HG02885 (cell line): ENCODE data around the gene PPP1R14B.
A peak's percentile ranks its signal among the peaks of the same experiment; 100 is the strongest.

Experiments
- ATAC-seq: cut with Tn5 transposase; IDR thresholded peaks from one replicate; pipeline ENCODE4 v1.9.1; 2021; ENCODE audit warnings: mild to moderate bottlenecking; ENCODE audit not compliant: unreplicated experiment, poor library complexity

The PPP1R14B gene

DNA sequence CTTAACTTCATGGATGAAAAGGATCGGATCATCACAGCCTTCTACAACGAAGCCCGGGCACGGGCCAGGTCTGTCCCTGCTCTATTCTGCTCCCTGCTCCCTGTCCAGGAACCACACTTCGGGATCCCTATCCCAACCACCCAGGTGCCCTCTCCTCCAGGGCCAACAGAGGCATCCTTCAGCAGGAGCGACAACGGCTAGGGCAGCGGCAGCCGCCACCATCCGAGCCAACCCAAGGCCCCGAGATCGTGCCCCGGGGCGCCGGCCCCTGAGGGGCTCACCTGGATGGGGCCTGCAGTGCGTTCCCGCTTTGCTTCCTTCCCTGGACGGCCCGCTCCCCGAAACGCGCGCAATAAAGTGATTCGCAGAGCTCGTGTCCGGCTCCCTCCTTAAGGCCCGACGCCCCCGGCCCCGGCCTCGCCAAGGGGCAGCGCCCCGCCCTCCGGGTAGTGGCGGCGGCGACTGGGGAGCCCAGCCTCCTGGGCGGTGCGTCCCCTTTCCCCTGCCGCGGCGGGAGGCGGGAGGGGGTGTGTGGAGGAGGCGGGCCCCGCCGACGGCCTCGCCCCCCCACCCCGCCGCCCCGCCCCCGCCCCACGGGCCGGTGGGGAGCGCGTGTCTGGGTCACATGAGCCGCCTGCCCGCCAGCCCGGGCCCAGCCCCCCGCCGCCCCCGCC lies 12.7 kb downstream of the PPP1R14B start, which contains the start of gene VEGFB:
VEGFB (plus strand) TSS at position 672 of the 674 bp plus-strand sequence. CDS start 250 bp downstream, outside the sequence.
- ATAC-seq = peak; percentile 48

DNA sequence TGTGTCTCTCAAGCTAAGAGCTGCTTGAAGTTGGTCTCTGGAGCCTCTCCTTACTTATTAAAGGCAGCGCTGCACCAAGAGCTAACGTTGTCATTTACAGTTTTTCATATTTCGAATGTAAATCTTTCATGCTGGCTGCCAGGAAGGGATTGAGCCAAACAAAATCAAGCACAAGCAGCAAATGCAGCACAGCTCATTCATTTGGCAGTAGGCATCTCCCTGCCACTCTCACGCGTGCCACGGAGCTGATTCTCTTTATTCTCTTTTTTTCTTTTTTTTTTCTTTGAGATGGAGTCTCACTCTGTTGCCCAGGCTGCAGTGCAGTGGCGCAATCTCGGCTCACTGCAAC lies 13.8 kb downstream of the PPP1R14B start:
- ATAC-seq = no peak

DNA sequence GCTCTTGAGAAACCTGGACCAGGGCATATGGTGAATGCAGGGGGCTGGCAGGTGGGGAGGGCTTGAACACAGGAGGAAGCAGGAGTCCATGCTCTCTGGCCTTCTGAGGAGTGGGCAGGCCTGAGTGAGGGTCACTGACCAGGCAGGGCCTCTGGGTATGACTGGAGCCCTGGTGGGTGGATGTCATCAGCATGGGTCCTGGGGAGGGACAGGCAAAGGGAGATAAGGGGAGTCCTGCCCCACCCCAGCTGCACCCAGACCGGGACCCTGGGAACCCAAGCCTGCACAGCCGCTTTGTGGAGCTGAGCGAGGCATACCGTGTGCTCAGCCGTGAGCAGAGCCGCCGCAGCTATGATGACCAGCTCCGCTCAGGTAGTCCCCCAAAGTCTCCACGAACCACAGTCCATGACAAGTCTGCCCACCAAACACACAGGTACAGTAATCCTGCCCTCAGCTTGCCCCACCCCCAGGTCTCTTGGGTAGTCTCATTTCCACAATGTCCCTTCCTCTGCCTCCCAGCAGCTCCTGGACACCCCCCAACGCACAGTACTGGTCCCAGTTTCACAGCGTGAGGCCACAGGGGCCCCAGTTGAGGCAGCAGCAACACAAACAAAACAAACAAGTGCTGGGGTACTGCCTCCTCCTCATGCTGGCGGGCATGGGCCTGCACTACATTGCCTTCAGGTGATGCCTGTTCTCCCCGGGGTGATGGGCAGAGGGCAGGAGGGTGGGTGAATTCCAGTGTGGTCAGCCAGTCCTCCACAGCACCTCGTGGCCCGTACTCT lies 14.4 kb downstream of the PPP1R14B start:
- no peak for ATAC-seq

DNA sequence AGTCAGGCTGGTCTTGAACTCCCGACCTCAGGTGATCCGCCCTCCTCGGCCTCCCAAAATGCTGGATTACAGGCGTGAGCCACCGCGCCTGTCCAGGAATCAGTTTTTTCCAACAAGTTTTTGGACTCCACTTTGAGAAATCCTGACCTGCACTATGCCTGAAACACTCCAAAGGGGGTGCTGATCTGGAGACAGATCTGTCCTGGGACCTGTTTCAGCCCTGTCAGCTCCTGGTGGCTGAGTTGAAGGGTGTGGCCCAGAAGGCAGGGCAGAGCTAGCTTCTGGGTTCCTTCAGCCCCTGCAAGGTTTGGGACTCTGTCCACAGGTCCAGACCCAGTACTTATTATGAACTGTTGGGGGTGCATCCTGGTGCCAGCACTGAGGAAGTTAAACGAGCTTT lies 15.2 kb downstream of the PPP1R14B start:
- no peak for ATAC-seq

DNA sequence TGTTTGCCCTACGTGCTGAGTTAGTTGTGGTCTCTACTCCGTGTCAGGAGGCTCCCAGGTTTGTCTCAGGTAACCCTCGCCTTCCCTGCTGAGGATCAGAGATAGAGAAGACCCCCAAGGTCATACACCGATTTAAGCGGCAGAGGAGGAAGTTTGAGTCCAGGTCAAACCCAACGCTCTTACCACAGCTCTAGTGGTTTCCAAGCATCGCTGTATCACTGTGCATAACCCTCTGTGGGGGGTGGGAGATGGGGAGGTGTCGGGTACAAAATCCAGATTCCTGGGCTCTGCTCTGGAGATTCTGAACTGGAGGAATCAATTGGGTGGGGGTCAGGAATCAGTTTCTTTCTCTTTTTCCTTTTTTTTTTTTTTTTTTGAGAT lies 15.8 kb downstream of the PPP1R14B start:
- ATAC-seq = no peak

DNA sequence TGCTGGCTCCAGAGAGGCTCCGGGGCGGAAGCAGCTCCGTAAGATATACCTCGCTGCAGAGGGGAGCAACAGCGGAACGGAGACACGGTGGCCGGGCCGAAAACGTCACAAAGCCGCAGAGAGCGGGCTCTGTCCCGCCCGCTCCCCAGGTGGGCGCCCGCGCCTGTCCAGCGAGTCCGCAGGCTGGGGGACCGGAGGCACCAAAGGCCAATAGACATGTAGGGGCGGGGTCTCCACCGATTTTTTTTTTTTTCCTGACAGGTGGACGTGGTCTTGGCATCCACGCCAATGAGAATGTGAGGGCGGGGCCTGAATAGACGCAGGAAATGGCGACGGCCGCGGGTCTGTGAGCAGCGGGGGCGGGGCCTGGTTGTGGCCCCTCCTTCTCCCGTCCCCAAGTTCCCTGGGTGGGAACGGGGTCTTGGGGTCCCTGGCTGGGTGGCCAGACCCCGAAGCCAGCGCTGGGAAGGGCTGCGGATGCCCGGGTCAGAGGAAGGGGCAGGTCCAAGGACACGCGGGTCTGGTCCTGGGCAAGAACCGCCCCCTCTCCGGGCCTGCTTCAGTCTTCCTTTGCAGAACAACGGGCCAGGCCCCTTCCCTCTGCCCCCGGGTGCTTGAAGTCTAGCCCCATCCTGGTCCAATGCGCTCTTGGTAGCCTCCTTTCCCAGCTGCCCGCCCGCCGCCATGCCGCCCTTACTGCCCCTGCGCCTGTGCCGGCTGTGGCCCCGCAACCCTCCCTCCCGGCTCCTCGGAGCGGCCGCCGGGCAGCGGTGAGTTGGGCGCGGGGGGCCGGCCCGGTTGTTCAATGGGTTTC lies 16.4 kb downstream of the PPP1R14B start, which contains the start of gene DNAJC4:
DNAJC4 (plus strand) TSS at position 378 of the 814 bp plus-strand sequence; CDS start at position 685, 307 bp downstream.
- ATAC-seq = peak; percentile 57

DNA sequence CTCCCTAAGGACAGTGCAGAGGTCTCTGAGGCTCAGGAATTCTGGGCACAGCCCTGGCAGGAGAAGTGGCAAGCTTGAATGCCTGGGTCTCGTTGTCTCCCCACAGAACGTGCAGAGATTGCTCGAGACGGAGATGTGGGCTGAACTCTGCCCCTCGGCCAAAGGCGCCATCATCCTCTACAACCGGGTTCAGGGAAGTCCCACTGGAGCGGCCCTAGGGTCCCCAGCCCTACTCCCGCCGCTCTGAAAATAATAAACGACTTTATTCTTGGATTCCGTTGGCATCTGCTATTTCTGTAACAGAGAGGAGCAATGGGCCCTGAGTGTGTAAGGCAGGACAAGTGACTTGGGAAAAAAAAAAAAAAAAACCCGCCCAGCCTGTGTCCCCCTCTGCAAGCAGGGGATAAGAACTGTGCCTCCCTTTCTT lies 17.0 kb downstream of the PPP1R14B start:
- no peak for ATAC-seq

DNA sequence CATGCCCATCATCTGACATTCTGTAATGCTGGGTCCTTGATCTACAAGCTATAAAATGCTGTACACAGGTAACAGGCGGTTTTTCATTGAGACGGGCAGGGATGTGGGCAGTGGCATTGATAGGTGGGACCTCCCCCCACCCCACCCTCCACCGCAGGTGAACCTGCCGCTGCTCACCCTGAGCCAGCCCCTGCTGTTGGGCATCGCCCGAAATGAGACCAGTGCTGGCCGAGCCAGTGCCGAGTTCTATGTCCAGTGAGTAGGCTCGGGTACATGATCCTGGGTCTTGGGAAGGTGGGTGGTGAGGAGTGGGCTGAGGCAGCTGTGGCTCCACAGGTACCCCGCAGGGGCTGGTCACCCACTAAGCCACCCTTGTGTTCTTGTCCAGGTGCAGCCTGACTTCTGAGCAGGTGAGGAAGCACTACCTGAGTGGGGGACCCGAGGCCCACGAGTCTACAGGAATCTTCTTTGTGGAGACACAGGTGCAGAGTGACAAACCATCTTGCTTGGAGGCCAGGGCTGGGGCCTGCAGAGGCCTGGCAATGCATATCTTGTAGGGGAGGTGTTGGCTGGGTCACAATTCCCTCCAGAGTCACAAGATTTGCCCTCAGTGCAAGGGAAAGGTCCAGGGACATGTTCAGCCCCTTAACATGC lies 17.5 kb downstream of the PPP1R14B start:
- ATAC-seq = no peak

DNA sequence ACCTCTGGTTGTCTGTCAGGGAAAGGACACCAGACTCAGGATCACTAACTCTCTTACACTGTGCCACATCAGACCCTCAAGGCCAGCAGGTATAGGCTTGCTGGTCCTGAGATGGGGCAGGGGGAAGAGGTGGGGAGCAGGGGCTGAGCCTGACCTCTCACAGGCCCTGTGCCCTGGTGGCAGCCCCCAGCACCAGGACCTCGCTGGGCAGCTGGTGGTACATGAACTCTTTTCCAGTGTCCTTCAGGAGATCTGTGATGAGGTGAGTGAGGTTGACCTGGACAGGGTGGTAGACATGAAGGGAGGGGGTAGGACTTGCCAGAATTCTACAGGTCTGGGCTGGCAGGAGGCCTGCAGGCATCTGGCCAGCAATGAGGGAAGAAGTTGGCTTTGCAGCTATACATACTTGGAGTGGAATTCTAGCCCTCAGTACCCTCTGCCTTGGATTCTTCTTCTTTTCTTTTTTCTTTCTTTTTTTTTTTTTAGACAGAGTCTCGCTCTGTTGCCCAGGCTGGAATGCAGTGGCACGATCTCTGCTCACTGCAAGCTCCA lies 19.3 kb downstream of the PPP1R14B start:
- ATAC-seq = no peak

DNA sequence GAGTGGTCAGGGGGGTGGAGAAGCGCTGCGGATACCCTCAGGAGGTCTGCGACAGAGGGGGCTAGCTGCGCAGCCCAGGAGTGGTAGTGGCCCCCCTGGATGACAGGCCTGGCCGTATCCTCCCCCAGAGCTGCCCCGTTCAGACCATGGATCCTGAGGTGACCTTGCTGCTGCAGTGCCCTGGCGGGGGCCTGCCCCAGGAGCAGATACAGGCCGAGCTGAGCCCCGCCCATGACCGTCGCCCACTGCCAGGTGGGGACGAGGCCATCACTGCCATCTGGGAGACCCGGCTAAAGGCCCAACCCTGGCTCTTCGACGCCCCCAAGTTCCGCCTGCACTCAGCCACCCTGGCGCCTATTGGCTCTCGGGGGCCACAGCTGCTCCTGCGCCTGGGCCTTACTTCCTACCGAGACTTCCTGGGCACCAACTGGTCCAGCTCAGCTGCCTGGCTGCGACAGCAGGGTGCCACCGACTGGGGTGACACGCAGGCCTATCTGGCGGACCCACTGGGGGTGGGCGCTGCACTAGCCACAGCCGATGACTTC lies 20.2 kb downstream of the PPP1R14B start:
- ATAC-seq = peak; percentile 30

DNA sequence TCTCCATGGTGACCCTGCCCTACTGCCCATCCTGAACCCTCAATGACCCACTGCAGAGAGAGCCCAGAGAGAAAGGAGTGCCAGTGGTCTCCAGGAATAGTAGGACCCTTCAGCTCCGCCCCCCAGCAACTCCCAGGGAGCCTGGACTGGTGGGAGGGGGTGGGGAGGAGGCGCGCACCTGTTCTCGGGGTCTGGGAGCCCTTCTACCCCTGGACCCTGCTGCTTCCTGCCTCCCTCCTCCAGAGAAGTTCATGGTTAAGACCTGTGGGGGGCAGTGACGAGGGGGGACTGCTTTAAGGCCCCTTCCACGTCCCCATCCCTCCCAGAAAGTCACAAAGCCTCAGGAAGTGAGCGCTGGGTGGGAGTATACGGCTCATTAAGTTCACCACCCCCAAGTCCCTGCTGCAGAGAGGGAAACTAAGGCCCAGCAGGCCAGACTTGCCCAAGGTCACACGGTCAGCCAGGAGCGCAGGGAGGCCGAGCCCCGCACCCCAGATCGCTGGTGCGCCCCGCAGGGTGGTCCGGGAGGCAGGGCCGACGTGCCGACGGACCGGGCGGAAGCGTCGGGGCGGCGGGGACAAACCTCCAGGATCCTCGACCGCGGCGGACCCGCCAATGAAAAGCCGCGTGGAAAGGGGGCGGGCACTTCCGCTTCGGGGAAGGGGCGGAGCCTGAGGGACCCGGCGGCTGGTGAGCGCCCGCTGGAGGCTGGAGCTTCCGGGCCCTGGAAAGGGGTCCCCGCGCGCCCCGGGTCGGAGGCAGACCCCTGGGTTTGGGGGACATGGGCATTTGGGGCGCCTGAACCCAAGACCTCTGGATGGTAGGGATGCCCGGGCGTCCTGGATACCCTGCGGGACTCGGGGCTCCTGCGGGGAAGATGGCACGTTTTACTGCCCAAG lies 20.9 kb downstream of the PPP1R14B start, which contains the start of the genes NUDT22 and TRPT1:
NUDT22 (plus strand) TSS at position 667 of the 899 bp plus-strand sequence. CDS start 379 bp downstream, outside the sequence.
TRPT1 (minus strand) TSS at position 579 of the 899 bp plus-strand sequence; CDS start at position 253, 326 bp downstream.
- ATAC-seq = peak; percentile 52

DNA sequence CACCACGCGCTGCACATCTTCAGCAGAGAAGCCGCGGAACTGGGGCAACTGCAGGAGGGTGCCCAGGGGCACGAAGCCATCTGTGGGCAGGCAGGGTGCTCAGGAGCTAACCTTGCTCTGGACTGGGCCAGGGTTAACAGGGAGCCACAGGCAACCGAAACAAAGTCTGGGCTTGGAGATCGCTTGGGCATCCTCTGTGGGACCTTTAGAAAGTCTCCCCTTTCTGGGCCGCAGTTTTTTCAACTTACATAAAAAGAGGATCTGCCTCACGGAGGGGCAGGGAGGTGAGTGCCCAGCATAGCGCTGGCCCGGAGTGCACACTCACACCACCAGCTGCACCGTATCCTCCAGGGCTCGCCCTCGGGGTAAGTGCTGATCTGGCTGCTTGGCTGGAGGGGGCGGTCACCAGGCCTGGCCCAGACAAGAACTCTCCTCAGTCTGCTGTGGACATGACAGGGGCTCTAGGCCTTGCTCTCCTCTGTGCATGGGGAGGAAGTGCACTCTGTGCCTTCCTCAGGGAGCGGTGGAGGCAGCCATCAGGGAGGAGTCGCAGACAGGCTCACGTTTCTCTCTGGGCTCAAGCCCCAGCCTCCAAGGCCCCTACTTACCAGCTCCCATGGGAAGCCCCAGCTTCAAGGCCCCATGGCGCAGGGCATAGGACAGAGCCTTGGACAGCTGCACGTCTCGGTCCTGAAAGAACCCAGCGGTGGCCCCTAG lies 21.7 kb downstream of the PPP1R14B start:
- ATAC-seq = no peak

DNA sequence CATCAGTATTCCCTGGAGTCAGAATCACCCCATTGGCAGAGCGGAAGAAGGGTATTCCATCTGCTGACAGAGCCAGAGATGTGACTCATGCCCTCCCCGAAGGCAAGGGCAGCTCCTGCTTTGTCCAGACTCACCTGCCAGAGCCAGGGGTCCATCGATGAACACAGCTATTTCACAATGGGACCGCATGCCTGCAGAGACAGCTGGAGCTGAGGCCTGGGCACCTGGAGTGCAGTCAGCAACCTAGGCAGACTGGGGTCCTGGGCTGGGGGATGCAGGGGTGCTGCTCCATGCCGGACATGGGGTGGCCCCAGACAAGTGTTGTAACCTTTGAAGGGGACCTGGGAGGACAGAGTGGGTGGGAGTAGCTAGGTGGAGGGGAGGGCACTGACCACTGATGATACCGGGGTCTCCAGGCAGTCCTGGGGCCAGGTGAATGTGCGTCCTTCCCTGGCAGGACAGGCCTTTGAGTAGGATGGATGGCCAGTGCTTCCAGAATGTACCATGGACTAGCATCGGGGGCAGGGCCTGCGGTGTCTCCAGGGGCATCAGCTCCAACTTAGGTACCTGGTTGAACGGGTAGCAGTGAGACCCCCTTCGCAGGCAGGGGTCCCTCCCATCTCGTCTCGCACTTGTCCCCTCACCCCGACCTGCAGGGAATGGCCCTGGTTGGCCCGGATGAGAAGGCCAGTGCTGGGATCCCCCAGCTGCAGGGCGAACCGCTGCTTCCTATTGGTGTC lies 22.4 kb downstream of the PPP1R14B start:
- no peak for ATAC-seq

DNA sequence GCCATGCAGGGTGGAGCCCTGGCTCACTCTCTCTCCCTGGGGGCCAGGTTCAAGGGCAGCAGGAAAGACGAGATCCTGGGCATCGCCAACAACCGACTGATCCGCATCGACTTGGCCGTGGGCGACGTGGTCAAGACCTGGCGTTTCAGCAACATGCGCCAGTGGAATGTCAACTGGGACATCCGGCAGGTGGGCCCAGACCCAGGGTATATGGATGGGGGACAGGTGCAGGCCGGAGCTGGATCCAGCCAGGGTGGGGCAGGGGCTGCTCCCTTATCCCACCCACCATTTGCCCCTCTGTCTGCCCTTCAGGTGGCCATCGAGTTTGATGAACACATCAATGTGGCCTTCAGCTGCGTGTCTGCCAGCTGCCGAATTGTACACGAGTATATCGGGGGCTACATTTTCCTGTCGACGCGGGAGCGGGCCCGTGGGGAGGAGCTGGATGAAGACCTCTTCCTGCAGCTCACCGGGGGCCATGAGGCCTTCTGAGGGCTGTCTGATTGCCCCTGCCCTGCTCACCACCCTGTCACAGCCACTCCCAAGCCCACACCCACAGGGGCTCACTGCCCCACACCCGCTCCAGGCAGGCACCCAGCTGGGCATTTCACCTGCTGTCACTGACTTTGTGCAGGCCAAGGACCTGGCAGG lies 23.6 kb downstream of the PPP1R14B start:
- no peak for ATAC-seq

DNA sequence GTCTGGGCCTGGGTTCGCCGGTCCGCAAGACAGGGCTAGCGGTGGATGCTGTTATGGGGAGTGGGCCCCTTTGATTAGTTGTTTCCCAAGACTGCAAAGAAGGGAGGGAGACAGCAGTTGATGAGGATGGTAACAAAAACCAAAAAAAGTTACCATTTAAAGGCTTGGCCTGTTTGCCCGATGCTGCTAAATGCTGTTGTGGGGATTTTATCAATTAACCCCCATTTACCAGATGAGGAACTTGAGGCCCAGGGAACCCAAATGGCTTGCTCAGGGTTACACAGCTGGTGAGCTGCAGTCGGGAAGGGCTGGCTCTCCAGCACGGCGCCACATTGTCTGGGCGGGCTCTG lies 24.1 kb downstream of the PPP1R14B start:
- no peak for ATAC-seq

DNA sequence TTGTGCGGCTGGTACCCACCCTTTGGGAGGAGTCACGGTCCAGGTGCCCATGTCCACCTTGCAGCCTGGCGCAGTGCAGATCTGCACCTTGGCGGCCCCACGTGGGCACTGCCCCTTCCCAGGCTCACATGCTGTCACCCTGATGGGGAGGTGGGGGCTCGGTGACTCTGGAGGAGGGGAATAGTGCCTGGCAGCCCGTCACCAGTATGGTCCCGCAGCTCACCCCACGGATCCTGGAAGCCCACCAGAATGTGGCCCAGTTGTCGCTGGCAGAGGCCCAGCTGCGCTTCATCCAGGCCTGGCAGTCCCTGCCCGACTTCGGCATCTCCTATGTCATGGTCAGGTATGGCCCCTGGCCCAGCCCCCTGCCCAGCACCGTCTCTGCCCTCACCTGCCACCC lies 25.9 kb downstream of the PPP1R14B start:
- no peak for ATAC-seq

DNA sequence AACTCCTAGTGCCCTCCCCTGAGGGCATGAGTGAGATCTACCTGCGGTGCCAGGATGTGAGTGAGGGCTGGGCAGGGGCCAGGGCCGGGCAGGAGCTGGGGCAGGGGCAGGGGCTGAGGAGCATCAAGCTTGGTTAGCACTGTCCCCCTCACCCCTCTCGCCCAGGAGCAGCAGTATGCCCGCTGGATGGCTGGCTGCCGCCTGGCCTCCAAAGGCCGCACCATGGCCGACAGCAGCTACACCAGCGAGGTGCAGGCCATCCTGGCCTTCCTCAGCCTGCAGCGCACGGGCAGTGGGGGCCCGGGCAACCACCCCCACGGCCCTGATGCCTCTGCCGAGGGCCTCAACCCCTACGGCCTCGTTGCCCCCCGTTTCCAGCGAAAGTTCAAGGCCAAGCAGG lies 26.5 kb downstream of the PPP1R14B start:
- ATAC-seq = no peak
